Upper lobe of right lung (tissue), 1 donor: Measurements from ENCODE around the gene AKNA. TPM values are rescaled to one million over a fixed set of nuclear protein-coding genes. Genes with fewer than 3 reads are reported as not detected.
"Not testable (repeated sequence)": the region's sequence is repeated elsewhere in the genome, so short reads cannot be mapped to it uniquely, and the experiment has no call there.

Experiments
- ATAC-seq: fragments of 200-7000 bp; cut with Tn5 transposase; one replicate; pipeline ENCODE4 v1.9.1; 2020; ENCODE audit warnings: mild to moderate bottlenecking, moderate library complexity
- DNase-seq: peaks from one replicate; pipeline ENCODE4 v3.0.0-alpha.2; 2020
- H3K27ac ChIP-seq: fragments of 200-600 bp; one replicate; pipeline ENCODE4 v1.8.0; 2022
- H3K27me3 ChIP-seq: fragments of 200-600 bp; one replicate; pipeline ENCODE4 v1.8.0; 2022; ENCODE audit warnings: mild to moderate bottlenecking
- H3K36me3 ChIP-seq: fragments of 200-600 bp; one replicate; pipeline ENCODE4 v1.8.0; 2022
- H3K4me1 ChIP-seq: fragments of 200-600 bp; one replicate; pipeline ENCODE4 v1.8.0; 2022
- H3K4me3 ChIP-seq: fragments of 200-600 bp; one replicate; pipeline ENCODE4 v1.8.0; 2022; ENCODE audit warnings: mild to moderate bottlenecking
- H3K9me3 ChIP-seq: fragments of 200-600 bp; one replicate; pipeline ENCODE4 v1.8.0; 2022
- intact Hi-C: fragments of 100-400 bp; cut with DNase I; formaldehyde crosslinking; loops from one replicate; pipeline ENCODE4 v1.11.0; 2022
- total RNA-seq: library from RNA; stranded (reverse); fragmentation: NEBNext Ultra II Directional; extraction: Animal tissue kit (Norgen Biotek cat#: 25700); gene quantifications from one replicate; pipeline ENCODE4 v1.2.1, GENCODE V29; 2021
- TF ChIP-seq, protein P1 (sequence below): fragments of 200-600 bp; IDR thresholded peaks from one replicate; pipeline ENCODE4 v1.8.0; 2022; ENCODE audit warnings: antibody characterized with exemption
- donor health status: DM: no; HTN: yes; CAD: no; lungs with severe emphysema.

AKNA gene
- total RNA-seq, 1 donor from 2014 or later: 54.7 TPM

DNA sequence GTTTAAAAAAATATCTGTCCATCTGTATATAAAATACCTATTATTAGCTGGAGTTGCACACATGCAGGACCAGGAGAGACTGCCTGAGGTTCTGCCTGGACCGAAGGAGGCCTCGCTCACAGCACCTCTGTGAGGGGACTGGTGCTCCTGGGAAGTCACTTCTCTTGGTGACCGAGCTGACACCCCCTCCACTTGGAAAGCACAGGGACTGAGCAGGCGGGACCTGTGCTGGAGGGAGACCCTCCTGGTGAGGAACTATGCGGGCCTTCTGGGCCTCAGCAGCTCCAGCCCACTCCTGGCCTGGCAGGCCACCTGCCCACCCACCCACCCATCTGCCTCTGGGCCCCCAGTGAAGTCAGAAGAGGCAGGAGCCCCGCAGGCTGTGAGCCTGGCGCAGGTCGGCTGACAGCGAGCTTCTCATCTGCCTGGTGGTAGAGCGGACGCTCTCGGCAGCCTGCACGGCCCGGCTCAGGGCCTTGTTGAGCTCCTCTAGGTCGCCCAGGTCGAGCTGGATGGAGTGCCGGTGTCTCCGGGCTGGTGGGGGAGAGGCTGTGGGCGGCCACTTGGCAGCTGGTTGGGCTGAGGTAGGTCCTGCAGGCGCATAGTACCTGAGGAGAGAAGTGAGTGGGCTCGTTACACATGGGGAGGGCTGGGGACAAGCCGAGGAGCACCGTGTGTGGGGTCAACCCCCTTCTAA lies 50.9 kb downstream of the AKNA start:
- DNase-seq: no peak
- H3K27me3 ChIP-seq: no peaks in the 10 kb centered on the region
- no peaks in the 10 kb centered on the region for H3K4me1 ChIP-seq
- intact Hi-C loops: no loop called here
- no peak overlapping the region for H3K27ac ChIP-seq
- H3K9me3 ChIP-seq: no peaks in the 10 kb centered on the region
- H3K36me3 ChIP-seq: peaks cover 65% of the 10 kb centered on the region
- TF ChIP-seq, protein P1, sequence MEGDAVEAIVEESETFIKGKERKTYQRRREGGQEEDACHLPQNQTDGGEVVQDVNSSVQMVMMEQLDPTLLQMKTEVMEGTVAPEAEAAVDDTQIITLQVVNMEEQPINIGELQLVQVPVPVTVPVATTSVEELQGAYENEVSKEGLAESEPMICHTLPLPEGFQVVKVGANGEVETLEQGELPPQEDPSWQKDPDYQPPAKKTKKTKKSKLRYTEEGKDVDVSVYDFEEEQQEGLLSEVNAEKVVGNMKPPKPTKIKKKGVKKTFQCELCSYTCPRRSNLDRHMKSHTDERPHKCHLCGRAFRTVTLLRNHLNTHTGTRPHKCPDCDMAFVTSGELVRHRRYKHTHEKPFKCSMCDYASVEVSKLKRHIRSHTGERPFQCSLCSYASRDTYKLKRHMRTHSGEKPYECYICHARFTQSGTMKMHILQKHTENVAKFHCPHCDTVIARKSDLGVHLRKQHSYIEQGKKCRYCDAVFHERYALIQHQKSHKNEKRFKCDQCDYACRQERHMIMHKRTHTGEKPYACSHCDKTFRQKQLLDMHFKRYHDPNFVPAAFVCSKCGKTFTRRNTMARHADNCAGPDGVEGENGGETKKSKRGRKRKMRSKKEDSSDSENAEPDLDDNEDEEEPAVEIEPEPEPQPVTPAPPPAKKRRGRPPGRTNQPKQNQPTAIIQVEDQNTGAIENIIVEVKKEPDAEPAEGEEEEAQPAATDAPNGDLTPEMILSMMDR: no peak
- no peak for ATAC-seq
- no peak overlapping the region for H3K4me3 ChIP-seq

DNA sequence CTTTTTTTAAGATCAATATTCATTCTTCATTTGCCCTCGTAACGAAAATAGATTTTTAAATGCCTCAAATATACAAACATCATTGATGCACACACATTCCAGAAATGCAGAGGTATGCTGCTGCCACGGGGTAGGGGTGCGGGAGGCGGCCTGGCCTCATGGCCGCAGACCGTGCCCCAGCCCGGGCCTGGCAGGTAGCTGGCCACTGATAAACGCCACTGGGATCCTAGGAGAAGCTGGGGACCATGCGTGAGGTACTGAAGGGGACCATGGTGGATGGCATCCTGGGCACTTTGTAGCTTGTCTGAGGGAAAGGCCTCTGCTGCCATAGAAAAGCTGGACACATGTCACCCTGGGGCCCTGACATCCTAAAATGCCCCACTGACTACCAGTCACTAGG lies 51.6 kb downstream of the AKNA start:
- Histone ChIP-seq H3K27me3 (no peaks in the 10 kb centered on the region), H3K27ac (no peak overlapping the region), H3K4me1 (no peaks in the 10 kb centered on the region), H3K4me3 (no peak overlapping the region), H3K9me3 (no peaks in the 10 kb centered on the region), H3K36me3 (peaks cover 58% of the 10 kb centered on the region)
- TF ChIP-seq, protein P1: no peak
- intact Hi-C loops: no loop called here
- DNase-seq (no peak), ATAC-seq (no peak)

DNA sequence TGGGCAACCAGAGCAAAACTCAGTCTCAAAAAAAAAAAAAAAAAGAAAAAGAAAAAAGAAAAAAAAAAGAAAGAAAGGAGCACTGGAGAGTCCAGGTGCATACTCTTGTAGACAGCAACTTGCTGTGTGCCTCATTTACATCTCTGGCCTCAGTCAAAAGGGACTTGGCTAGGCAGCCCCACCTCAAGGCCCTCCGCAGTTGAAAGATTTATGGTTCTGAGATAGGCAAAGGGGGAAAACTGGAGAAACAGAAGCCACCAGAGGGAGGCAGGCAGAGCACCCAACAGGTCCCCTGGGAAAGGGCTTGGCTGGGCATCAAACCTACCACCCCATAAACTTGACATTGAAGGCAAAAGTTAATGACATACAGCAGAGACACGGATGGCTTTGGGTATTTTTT lies 52.0 kb downstream of the AKNA start:
- peaks cover 54% of the 10 kb centered on the region for H3K36me3 ChIP-seq
- intact Hi-C loops: no loop called here

DNA sequence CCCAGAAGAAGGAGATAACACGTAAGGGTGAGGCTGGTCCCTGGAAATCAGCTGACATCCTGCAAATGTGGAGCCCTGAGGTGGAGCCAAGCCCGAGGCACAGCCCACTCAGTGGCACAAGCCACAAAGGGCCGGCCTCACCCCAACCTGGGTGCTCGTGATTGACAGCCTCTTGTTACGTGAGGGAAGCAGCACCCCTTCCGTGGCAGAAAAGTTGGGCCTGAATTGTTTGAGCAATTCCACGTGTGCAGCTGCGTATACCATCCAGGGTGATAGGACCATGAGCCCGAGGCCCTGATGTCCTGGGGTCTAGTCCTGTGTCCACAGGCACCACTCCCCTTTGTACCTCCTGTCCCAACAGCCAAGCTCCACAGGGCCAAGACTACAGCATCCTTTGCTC lies 53.3 kb downstream of the AKNA start:
- no peaks in the 10 kb centered on the region for H3K27me3 ChIP-seq
- peaks cover 42% of the 10 kb centered on the region for H3K36me3 ChIP-seq
- no peak overlapping the region for H3K27ac ChIP-seq
- ATAC-seq (no peak), DNase-seq (no peak)
- no peak overlapping the region for H3K4me3 ChIP-seq
- no peaks in the 10 kb centered on the region for H3K4me1 ChIP-seq
- TF ChIP-seq, protein P1: no peak
- no peaks in the 10 kb centered on the region for H3K9me3 ChIP-seq
- intact Hi-C loops: no loop called here

More for the DNA sequence above, 52.0 kb downstream of the AKNA start:
- H3K4me1 ChIP-seq: no peaks in the 10 kb centered on the region
- DNase-seq (no peak), ATAC-seq (no peak)
- no peak overlapping the region for H3K27ac ChIP-seq
- TF ChIP-seq, protein P1: no peak
- H3K27me3 ChIP-seq: no peaks in the 10 kb centered on the region
- no peak overlapping the region for H3K4me3 ChIP-seq
- H3K9me3 ChIP-seq: no peaks in the 10 kb centered on the region

DNA sequence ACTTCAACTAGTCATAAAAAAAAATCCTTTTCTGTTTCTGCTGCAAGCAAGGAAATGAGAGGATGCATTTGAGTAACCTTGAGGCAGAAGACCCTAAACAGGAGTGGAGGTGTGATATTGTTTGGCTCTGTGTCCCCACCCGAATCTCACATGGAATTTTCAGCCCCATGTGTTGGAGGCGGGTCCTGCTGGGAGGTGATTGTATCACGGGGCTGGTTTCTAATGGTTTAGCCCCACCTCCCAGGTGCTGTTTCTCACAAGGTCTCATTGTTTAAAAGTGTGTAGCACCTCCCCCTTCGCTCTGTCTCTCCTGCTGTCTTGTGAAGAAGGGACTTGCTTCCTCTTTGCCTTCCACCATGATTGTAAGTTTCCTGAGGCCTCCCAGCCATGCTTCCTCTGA lies 54.1 kb downstream of the AKNA start:
- ATAC-seq, H3K27me3 ChIP-seq, DNase-seq, intact Hi-C loops, H3K4me1 ChIP-seq, H3K9me3 ChIP-seq, H3K27ac ChIP-seq, H3K4me3 ChIP-seq: not testable (repeated sequence)
- H3K36me3 ChIP-seq: peaks cover 36% of the 10 kb centered on the region

DNA sequence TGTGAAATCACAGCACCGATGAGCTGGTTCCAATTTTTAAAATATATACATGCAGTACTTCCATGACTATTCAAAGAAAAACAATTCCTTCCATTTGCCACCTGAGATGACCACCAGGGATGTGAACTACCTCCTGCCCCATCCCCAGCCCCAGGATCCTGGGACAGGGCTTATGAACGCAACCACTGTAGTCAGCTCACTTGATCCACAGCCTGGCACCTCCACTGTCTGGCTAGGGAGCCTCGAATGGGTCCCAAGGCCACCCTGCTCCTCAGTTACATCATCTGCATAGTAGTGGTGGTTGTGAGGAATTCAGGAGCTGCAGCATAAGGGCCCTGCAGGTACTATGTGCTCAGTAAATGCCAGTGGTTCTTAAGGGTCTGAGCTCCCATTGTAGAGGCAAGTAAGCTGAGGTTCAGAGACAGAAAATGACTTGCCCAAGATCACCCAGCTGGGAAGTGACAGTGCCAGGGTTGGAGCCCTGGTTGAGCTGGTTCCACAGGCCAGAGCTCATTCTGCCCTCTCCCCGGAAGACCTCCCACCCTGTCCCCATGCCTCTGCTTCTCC lies 55.2 kb downstream of the AKNA start:
- DNase-seq, H3K27ac ChIP-seq, intact Hi-C loops, H3K4me3 ChIP-seq, H3K4me1 ChIP-seq, H3K27me3 ChIP-seq, ATAC-seq, H3K9me3 ChIP-seq: not testable (repeated sequence)
- peaks cover 24% of the 10 kb centered on the region for H3K36me3 ChIP-seq

DNA sequence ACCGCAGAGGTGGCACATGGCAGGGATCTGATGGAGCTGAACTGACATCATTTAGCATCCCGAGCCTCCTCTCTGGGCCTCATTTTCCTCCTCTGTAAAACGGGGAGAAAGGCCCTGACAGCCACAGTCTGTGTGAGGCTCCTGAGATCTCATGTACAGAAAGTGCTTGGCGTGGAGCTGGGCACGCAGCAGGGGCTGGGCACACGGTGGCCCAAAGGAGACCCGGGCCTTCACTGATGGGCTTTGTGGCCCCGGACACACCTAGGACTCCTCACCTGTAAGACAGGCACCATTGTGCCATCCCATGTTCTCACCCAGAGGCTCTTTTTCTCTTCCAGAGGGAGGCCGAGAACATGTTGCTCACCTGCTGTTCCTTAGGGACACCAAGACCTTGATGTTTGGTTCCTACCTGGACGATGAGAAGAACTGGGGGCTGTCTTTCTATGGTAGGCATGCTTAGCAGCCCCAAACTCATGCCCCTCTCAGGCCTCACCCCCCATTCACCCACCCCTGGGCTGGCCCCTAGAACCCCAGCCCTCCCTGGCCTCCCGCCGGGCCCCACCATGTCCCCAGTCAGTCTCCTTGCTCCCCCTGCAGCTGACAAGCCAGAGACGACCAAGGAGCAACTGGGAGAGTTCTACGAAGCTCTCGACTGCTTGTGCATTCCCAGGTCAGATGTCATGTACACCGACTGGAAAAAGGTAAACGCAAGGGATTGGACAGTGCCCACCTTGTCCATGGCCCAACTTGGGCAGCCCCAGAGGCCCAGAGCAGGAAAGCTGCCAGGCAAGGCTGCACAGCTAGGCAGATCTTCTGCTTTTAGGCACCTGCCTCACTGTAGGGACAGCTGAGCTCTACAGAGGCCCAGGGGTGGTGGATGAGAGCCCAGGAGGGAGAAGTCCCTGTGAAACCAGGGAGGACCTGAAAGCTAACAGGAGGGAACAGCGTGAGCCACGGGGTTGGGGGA lies 56.3 kb downstream of the AKNA start:
- DNase-seq, H3K4me1 ChIP-seq, ATAC-seq, H3K27ac ChIP-seq, H3K4me3 ChIP-seq, intact Hi-C loops, H3K9me3 ChIP-seq, H3K27me3 ChIP-seq: not testable (repeated sequence)
- peaks cover 13% of the 10 kb centered on the region for H3K36me3 ChIP-seq
